ENCODE measurements around the gene POU6F1.
"Not testable (repeated sequence)": the region's sequence is repeated elsewhere in the genome, so short reads cannot be mapped to it uniquely, and the experiment has no call there.

Gene POU6F1

GRCh38 chr12:51217968-51218606 is at the start of gene POU6F1:
TSS of gene POU6F1 (minus strand) at chr12:51218062. CDS start at chr12:51206836, 11,226 bp downstream.
- peak; percentile 92 for DNase-seq (ENCODE audit: low spot score)
- FAIRE-seq = no peak

GRCh38 chr12:51265024-51265423 is 47.2 kb upstream of the POU6F1 start:
- DNase-seq (ENCODE audit: low spot score) (no peak), FAIRE-seq (no peak)

DNA sequence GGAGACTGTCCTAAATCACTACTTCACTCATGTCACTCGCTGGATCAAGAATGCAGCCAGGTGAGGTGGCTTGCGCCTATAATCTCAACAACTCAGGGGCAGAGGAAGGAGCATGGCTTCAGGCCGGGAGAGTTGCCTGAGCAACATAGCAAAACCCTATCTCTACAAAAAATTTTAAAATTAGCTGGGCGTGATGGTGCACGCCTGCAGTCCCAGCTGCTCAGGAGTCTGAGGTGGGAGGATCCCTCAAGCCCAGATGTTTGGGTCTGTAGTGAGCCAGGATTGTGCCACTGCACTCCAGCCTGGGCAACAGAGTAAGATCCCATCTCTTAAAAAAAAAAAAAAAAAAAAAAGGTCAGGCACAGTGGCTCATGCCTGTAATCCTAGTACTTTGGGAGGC is 46.4 kb upstream of the POU6F1 start:
- DNase-seq (ENCODE audit: low spot score) (no peak), FAIRE-seq (no peak)

DNA sequence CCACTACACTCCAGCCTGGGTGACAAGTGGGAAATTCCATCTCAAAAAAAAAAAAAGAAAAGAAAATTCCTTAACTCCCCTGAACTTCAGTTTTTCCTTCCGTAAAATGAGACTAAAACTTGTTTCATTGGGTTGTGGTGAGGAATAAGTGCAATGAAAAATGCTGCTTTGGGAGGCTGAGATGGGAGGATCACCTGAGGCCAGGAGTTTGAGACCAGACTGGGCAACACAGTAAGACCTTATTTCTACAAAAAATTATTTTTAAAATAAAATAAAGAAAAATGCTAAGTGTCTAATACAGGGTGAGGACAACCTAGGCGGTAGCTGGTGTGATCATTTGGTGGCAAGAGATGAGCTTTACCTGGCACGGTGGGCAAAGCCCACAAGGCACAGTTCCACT is 45.5 kb upstream of the POU6F1 start:
- FAIRE-seq (no peak), DNase-seq (ENCODE audit: low spot score) (no peak)

GRCh38 chr12:51262758-51263177 is 44.9 kb upstream of the POU6F1 start:
- FAIRE-seq = no peak
- peak; percentile 51 for DNase-seq (ENCODE audit: low spot score)

GRCh38 chr12:51259600-51259999 is 41.7 kb upstream of the POU6F1 start:
- not testable (repeated sequence) for FAIRE-seq; DNase-seq (ENCODE audit: low spot score)

DNA sequence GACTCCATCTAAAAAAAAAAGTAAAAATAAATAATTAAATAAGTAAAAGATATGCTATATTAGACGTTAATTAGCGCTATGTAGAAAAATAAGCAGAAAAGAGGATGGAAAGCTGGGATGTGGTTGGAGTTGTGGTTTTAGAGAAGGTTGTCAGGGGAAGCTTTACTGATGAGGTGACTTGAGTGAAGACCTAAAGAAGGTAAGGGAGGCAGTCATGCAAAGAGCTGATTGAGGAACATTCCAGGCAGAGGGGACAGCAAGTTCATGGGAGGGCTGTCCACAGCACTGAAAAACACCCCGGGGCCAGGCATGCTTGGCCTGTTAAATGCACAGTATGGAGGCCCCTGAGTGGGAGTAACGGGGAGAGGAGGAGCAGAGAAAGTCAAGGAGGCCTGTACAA is 36.7 kb upstream of the POU6F1 start:
- DNase-seq (ENCODE audit: low spot score) (no peak), FAIRE-seq (no peak)

DNA sequence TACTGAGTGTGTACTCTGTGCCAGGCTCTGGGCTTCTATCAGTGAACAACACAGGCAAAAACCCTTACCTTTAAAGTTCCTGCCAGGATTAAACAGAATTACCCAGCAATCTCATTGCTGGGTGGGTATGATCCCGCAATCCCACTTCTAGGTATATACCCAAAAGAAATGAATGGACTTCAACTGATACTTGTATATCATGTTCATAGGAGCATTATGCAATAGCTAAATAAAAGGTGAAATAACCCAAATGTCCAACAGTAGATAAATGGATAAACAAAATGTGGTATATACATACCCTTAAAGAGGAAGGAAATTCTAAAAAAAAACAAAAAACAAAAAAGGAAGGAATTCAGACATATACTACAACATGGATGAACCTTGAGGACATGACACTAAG is 35.4 kb upstream of the POU6F1 start:
- FAIRE-seq = no peak
- no peak for DNase-seq (ENCODE audit: low spot score)

DNA sequence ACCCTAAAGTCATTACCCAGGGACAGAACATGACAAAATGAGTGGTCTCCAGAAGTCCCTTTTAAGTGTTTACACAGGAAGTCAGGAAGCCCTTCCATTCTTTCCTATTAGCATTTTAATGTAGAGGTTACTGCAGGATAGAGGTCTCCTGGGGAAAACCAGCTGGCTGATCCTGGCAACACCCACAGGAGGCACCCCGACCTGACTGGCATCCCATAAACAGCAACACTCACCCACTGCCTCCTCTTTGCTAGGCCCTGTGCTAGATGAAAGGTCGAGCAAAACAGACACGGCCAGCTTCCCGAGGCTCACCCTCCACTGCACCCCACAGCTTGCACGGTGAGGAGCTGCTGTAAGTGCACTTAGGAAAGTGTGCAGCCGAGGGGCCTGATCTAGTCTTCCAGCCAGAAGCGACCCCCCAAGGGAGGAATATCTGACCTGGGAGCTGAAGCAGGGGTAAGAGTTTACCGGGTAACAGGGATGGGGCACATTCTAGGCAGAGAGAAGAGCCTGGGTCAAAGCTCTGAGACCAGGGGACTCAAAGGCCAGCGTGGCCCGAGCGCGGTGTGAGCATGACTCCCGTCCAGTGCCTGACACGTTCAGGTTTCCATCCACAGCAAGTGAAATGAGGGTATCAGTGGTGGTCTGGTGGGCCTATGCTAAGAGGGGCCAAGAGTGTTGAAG is 29.8 kb upstream of the POU6F1 start:
- no peak for FAIRE-seq
- no peak for DNase-seq (ENCODE audit: low spot score)

DNA sequence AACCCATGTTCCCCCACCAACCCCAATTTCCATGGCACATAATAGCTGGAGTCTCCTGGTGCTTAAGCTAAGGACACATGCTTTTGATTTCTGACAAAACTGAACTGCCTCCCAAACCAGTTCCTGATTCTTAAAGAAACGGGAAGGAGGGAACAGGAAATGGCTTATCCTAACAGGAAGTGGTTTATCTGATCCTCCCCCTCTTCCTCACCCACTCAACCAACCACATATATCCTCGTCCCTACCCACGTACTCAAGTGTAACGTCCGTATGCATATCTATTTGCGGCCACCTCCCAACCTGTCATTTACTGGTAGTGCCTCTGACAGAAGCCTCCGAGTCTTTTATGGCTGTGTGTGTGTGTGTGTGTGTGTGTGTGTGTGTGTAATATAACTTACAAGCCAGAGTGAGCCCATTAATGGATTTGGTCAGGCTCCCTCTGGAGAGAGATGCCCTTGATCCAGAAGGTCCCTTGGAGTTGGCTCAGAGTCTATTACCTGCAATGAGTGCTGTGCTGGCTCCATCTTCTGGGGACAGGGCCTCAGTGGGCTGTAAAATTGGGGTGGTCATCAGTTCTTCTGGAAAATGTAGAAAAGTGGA is 28.5 kb upstream of the POU6F1 start:
- FAIRE-seq = no peak

DNA sequence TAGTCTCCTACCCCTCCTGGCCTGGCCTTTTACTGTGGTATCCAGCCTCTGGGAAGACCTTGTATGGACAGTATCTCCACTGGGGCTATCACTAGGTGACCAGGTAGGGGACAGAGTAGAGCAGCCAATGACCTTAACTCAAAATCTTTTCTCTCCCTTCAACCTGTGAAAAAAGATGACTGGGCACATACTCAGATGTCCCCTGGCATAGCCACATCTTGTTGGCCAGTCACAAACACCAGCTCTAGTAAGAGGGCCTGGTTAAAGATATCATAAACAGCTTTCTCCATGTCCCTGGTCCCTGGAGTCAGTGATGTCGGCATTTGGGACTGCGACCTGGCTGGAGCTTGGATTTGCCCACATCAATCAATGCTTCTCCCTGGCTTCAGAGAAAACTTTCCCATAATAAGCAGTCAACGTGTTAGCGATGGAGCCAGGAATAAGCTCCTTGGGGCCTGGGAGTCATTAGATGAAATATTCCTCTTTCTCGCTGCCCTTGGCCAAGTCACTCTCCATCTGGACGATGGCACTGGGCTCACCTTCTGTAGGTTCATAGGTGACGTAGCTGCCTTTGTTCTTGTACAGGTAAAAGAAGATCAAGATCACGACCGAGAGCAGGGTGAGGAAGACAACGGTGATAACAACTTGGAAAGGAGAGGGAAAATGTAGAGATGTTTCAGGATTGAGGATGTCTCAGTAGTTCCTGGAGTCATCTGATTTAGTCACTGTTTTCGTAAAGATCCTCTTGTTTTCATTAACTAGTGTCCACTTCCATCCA is 27.8 kb upstream of the POU6F1 start:
- DNase-seq (ENCODE audit: low spot score) (no peak), FAIRE-seq (no peak)

More for the DNA sequence above, 28.5 kb upstream of the POU6F1 start:
- no peak for DNase-seq (ENCODE audit: low spot score)

DNA sequence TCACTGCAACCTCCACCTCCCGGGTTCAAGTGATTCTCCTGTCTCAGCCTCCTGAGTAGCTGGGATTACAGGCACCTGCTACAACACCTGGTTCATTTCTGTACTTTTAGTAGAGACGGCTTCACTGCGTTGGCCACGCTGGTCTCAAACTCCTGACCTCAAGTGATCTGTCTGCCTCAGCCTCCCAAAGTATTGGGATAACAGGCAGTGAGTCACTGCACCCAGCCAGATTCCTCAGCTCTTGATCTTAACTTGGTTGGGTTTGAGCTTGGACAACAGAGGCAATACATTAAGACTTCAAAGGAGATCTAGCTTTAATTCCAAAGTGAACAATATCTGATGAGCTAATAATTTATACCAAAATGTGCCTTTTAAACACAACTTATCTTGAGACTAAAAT is 26.4 kb upstream of the POU6F1 start:
- no peak for DNase-seq (ENCODE audit: low spot score)
- FAIRE-seq = no peak

- no peak for DNase-seq (ENCODE audit: low spot score)
- FAIRE-seq = no peak
Measured at GRCh38 chr12:51242876-51243275, 25.0 kb upstream of the POU6F1 start.

DNA sequence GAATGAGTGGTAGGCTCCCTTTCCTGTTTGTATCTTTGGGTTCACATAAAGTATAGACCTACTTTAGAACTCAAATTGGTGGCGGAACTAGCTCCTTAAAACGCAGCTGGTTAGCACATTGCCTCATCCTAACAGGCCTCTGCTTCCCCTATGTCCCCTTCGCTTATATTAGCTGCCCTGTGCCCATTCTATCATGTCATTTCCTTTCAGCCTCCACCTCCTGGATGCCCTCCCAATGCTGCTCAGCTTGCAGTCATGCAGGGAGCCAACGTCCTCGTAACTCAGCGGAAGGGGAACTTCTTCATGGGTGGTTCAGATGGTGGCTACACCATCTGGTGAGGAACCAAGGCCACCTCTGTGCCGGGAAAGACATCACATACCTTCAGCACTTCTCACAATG is 24.3 kb upstream of the POU6F1 start:
- DNase-seq (ENCODE audit: low spot score) = no peak
- FAIRE-seq = no peak

DNA sequence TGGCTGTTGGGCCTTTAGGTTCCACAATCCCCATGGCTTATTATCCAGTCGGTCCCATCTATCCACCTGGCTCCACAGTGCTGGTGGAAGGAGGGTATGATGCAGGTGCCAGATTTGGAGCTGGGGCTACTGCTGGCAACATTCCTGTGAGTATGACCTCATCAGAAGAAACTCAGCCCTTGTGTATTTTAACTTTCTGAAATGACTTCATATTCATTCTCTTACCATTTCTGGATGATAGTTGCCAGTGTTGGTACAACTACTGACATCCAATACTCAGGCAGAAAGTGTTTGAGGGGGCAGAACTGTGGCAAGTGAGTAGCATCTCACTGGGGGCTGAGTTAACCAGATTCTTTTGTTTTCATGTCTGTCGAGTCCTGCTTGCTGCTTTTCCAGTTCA is 23.1 kb upstream of the POU6F1 start:
- FAIRE-seq (no peak), DNase-seq (ENCODE audit: low spot score) (no peak)

DNA sequence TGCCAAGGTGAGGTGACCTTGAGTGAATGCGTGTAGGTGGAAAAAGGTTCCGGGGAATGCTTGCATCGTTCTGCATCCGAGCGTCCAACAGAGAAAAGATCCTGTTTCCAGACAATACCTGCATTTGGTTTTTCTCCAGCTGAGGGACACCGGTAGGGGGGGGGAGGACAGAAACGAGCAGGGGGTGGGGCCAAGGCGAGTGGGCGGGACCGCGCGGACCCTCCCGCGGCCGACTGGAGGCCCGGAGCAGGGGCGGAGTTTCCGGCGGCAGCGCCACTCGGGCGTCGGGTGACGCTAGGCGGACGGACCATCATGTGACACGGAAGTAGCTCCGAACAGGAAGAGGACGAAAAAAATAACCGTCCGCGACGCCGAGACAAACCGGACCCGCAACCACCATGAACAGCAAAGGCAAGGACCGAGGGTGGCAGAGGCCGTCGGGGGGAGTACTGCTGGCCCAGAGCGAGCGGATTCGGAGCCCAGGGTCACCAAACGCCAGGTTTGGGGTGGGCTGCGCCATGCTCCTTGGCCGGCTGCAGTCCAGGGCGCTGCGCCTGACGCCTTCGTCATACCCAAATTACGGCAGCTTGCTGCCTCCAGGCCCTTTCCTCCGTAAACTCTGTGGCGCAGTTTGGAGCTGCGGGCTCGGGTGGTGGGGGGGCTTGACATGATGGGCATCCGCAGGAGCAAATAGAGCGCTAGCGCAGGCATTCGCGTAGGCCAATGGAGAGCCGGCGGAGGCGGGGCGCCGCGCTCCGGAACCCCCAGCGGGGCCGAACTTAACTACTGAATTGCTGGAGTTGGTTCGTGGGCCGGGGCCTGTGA is 20.9 kb upstream of the POU6F1 start, which contains the start of gene DAZAP2:
Gene DAZAP2, plus strand, starts transcription at position 317 of the 825 bp plus-strand sequence. Its CDS starts 82 bp downstream, at position 399.
- FAIRE-seq = no peak
- peak; percentile 98 for DNase-seq (ENCODE audit: low spot score)

DNA sequence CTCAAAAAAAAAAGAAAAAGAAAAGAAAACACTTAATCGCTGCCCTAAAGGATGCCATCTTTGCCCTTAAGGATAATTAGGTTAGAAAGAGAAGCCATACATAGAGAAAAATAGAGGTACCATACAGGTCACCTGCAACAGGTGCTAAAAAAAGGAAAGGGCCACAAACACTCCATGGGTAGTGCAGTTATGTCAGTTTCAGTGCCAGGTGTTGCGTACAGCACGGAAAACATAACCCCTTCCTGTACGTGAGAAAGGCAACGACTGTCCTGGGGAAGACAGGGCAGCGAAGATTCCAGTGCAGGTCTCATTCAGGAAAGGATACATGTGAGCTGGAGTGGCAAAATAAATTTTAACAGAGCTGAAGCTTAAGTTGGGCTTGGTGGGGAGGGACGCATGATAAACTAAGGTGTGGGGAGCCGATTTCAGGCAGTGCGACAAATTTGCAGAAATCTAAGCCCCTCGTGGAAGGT is 20.2 kb upstream of the POU6F1 start:
- FAIRE-seq (no peak), DNase-seq (ENCODE audit: low spot score) (no peak)

- no peak for FAIRE-seq
- no peak for DNase-seq (ENCODE audit: low spot score)
Measured at GRCh38 chr12:51234530-51234929, 16.7 kb upstream of the POU6F1 start.

- FAIRE-seq (no peak), DNase-seq (ENCODE audit: low spot score) (no peak)
Measured at GRCh38 chr12:51232642-51233041, 14.8 kb upstream of the POU6F1 start.

DNA sequence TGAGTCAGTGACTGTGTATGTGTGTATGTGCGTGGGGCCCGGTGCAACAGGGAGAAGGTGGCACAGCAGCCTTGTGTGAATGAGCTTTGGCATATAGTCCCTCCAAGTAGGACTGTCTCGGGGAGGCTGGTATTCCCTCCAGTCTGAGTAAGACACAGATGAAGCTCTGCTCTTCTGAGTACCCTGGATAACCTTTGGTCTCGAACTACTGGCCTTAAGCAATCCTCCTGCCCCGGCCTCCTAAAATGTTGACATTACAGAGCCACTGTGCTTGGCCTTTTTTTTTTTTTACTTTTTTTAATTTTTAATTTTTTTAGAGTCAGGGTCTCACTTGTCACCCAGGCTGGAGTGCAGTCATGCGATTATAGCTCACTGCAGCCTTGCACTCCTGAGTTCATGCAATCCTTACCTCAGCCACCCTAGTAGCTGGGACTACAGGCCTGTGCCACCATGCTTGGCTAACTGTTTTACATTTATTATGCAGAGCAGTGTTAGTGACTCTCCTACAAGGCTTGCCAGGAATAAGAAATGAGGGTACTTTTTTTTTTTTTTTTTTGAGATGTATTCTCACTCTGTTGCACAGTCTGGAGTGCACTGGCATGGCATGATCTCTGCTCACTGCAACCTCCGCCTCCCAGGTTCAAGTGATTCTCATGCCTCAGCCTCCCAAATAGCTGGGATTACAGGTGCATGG is 11.4 kb upstream of the POU6F1 start:
- DNase-seq (ENCODE audit: low spot score) = no peak
- no peak for FAIRE-seq

Measured in urothelium cell line (cell line).